Measurements from ENCODE around the gene EVA1C.

DNA sequence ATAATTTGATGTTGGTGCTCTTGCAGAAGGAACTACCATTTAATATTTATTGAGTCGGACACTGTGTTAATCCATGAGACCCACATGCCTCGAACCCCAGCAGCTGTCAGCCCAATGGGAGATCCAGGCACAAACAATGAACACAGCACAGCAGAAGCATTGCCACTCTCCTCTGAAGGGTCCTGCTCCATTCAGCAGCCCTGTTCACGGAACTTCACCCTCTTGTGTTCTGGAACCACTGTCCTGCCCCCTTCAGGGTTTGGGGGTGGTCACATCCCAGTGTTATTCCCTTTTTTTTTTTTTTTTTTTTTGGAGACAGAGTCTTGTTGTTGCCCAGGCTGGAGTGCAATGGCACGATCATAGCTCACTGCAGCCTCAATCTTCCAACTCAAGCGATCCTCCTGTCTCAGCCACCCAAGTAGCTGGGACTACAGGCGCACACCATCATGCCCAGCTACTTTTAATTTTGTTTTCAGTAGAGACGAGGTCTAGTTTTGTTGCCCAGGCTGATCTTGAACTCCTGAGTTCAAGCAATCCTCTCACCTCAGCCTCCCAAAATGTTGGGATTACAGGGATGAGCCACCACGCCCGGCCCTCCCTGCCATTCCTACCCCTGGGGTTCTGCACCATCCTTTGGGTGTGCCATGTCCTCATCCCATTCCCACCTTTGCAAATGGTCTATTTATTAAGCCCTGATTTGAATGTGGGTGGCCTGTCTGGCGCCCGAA is 70.2 kb downstream of the EVA1C start:
- no peak for TF ChIP-seq CTCF (IDR thresholded peaks at IDR 0.05)
- TF ChIP-seq POLR2A (IDR thresholded peaks at IDR 0.05) = no peak
- TF ChIP-seq EP300 (IDR thresholded peaks at IDR 0.05) = no peak

Measured in gastroesophageal sphincter (tissue), 3 donors.